Activated naive CD8-positive, alpha-beta T cell (primary cell): ENCODE measurements around the gene C13orf46.

Source experiments
- H3K27ac Mint-ChIP-seq: one replicate; pipeline ENCODE4 v1.8.0; 2021; ENCODE audit warnings: mixed read lengths
- H3K27me3 Mint-ChIP-seq: one replicate; pipeline ENCODE4 v1.8.0; 2021; ENCODE audit warnings: mixed read lengths
- H3K36me3 Mint-ChIP-seq: one replicate; pipeline ENCODE4 v1.8.0; 2021; ENCODE audit warnings: mixed read lengths
- H3K4me1 Mint-ChIP-seq: one replicate; pipeline ENCODE4 v1.8.0; 2021; ENCODE audit warnings: low read depth, mixed read lengths
- H3K4me3 Mint-ChIP-seq: one replicate; pipeline ENCODE4 v1.8.0; 2021; ENCODE audit warnings: mild to moderate bottlenecking, mixed read lengths
- H3K9me3 Mint-ChIP-seq: one replicate; pipeline ENCODE4 v1.8.0; 2021; ENCODE audit warnings: low read depth, mixed read lengths

The C13orf46 gene

GRCh38 chr13:113972451-113973217 lies 1.2 kb downstream of the C13orf46 start:
- Mint-ChIP-seq H3K4me3 (no peak overlapping the region), H3K4me1 (no peaks in the 10 kb centered on the region), H3K9me3 (no peaks in the 10 kb centered on the region), H3K27ac (peak overlapping the region; percentile 50), H3K36me3 (no peaks in the 10 kb centered on the region), H3K27me3 (no peaks in the 10 kb centered on the region)

GRCh38 chr13:113971471-113972231 lies 2.2 kb downstream of the C13orf46 start:
- Mint-ChIP-seq H3K27ac (peak overlapping the region; percentile 50), H3K4me1 (no peaks in the 10 kb centered on the region), H3K4me3 (no peak overlapping the region), H3K27me3 (no peaks in the 10 kb centered on the region), H3K9me3 (no peaks in the 10 kb centered on the region), H3K36me3 (no peaks in the 10 kb centered on the region)

GRCh38 chr13:113970810-113971470 lies 2.9 kb downstream of the C13orf46 start:
- Mint-ChIP-seq H3K9me3 (no peaks in the 10 kb centered on the region), H3K36me3 (no peaks in the 10 kb centered on the region), H3K4me3 (no peak overlapping the region), H3K27ac (no peak overlapping the region), H3K4me1 (no peaks in the 10 kb centered on the region), H3K27me3 (no peaks in the 10 kb centered on the region)

- H3K9me3 Mint-ChIP-seq: no peaks in the 10 kb centered on the region
- H3K4me1 Mint-ChIP-seq: no peaks in the 10 kb centered on the region
- H3K4me3 Mint-ChIP-seq: no peak overlapping the region
- H3K36me3 Mint-ChIP-seq: no peaks in the 10 kb centered on the region
- H3K27me3 Mint-ChIP-seq: no peaks in the 10 kb centered on the region
- no peak overlapping the region for H3K27ac Mint-ChIP-seq
These were observed 3.8 kb downstream of the C13orf46 start for GRCh38 chr13:113969973-113970611.

- Mint-ChIP-seq H3K27me3 (no peaks in the 10 kb centered on the region), H3K4me3 (no peak overlapping the region), H3K27ac (peak overlapping the region; percentile 24), H3K9me3 (no peaks in the 10 kb centered on the region), H3K36me3 (no peaks in the 10 kb centered on the region), H3K4me1 (no peaks in the 10 kb centered on the region)
These were observed 4.4 kb downstream of the C13orf46 start for GRCh38 chr13:113969311-113969972.

- no peak overlapping the region for H3K27ac Mint-ChIP-seq
- H3K4me1 Mint-ChIP-seq: no peaks in the 10 kb centered on the region
- H3K9me3 Mint-ChIP-seq: no peaks in the 10 kb centered on the region
- no peaks in the 10 kb centered on the region for H3K27me3 Mint-ChIP-seq
- no peak overlapping the region for H3K4me3 Mint-ChIP-seq
- H3K36me3 Mint-ChIP-seq: no peaks in the 10 kb centered on the region
These were observed 5.2 kb downstream of the C13orf46 start for GRCh38 chr13:113968463-113969310.

GRCh38 chr13:113967729-113968462 lies 6.0 kb downstream of the C13orf46 start:
- Mint-ChIP-seq H3K27me3 (no peaks in the 10 kb centered on the region), H3K9me3 (no peaks in the 10 kb centered on the region), H3K4me3 (no peak overlapping the region), H3K27ac (no peak overlapping the region), H3K4me1 (no peaks in the 10 kb centered on the region), H3K36me3 (no peaks in the 10 kb centered on the region)

GRCh38 chr13:113967206-113967720 lies 6.6 kb downstream of the C13orf46 start:
- H3K9me3 Mint-ChIP-seq: no peaks in the 10 kb centered on the region
- H3K27ac Mint-ChIP-seq: no peak overlapping the region
- no peaks in the 10 kb centered on the region for H3K4me1 Mint-ChIP-seq
- H3K36me3 Mint-ChIP-seq: no peaks in the 10 kb centered on the region
- H3K27me3 Mint-ChIP-seq: no peaks in the 10 kb centered on the region
- H3K4me3 Mint-ChIP-seq: no peak overlapping the region

GRCh38 chr13:113965968-113966884 lies 7.7 kb downstream of the C13orf46 start:
- Mint-ChIP-seq H3K4me3 (no peak overlapping the region), H3K36me3 (no peaks in the 10 kb centered on the region), H3K27me3 (no peaks in the 10 kb centered on the region), H3K27ac (no peak overlapping the region), H3K4me1 (no peaks in the 10 kb centered on the region), H3K9me3 (no peaks in the 10 kb centered on the region)

GRCh38 chr13:113965383-113965874 lies 8.4 kb downstream of the C13orf46 start:
- H3K27ac Mint-ChIP-seq: no peak overlapping the region

GRCh38 chr13:113964251-113964995 lies 9.5 kb downstream of the C13orf46 start:
- H3K4me3 Mint-ChIP-seq: no peak overlapping the region
- H3K27ac Mint-ChIP-seq: no peak overlapping the region

More at GRCh38 chr13:113965383-113965874, 8.4 kb downstream of the C13orf46 start:
- Mint-ChIP-seq H3K27me3 (no peaks in the 10 kb centered on the region), H3K4me3 (no peak overlapping the region), H3K4me1 (no peaks in the 10 kb centered on the region), H3K36me3 (peaks cover 2% of the 10 kb centered on the region), H3K9me3 (no peaks in the 10 kb centered on the region)

GRCh38 chr13:113963376-113963775 lies 10.5 kb downstream of the C13orf46 start:
- Mint-ChIP-seq H3K36me3 (peaks cover 3% of the 10 kb centered on the region), H3K9me3 (no peaks in the 10 kb centered on the region), H3K4me3 (no peak overlapping the region), H3K27ac (no peak overlapping the region), H3K4me1 (peaks cover 1% of the 10 kb centered on the region), H3K27me3 (no peaks in the 10 kb centered on the region)

More at GRCh38 chr13:113964251-113964995, 9.5 kb downstream of the C13orf46 start:
- peaks cover 3% of the 10 kb centered on the region for H3K36me3 Mint-ChIP-seq
- H3K9me3 Mint-ChIP-seq: no peaks in the 10 kb centered on the region
- H3K4me1 Mint-ChIP-seq: peaks cover 1% of the 10 kb centered on the region
- no peaks in the 10 kb centered on the region for H3K27me3 Mint-ChIP-seq
